A549 treated with dexamethasone at 1 μM for 4 hours (cell line): ENCODE data around the gene HOXC6. TPM values are rescaled to one million over a fixed set of nuclear protein-coding genes. Genes with fewer than 3 reads are reported as not detected.

Experiments used
- total RNA-seq: library from RNA; stranded (reverse); fragments of 200-300 nt; extraction: Qiagen RNA extraction; gene quantifications from 5 replicates; pipeline ENCODE4 v1.2.3, GENCODE V29; 2022

HOXC6 gene
- 3.9 to 5.6 TPM (median 4.8 TPM) in 5 replicates for total RNA-seq

GRCh38 chr12:54028314-54029201 is at the start of gene HOXC6:
Gene HOXC6 (plus strand): TSS chr12:54028440. CDS start chr12:54028522, 82 bp downstream.

GRCh38 chr12:53984901-53985691 is 43.1 kb upstream of the HOXC6 start, which contains the start of gene HOXC10:
Gene HOXC10 (plus strand): TSS chr12:53985146. CDS start chr12:53985260, 114 bp downstream.

GRCh38 chr12:54000116-54001114 is 27.8 kb upstream of the HOXC6 start, which contains the start of gene HOXC9:
Gene HOXC9 (plus strand): TSS chr12:54000161. CDS start chr12:54000189, 28 bp downstream.

GRCh38 chr12:54032627-54033100 is 4.4 kb downstream of the HOXC6 start, which contains the start of gene HOXC5:
Gene HOXC5 (plus strand): TSS chr12:54033050. CDS start chr12:54033123, 73 bp downstream.

GRCh38 chr12:54053751-54054741 is 25.8 kb downstream of the HOXC6 start, which contains the start of gene HOXC4:
Gene HOXC4 (plus strand): TSS chr12:54053835. CDS start chr12:54053923, 88 bp downstream.

Other genes starting within 250 kb of the HOXC6 start
- 24.6 to 37.6 TPM (median 28.1 TPM) in 5 replicates for gene HOXC13, start 89.6 kb upstream of the HOXC6 start, total RNA-seq
- gene HOXC12, start 73.5 kb upstream of the HOXC6 start, total RNA-seq = 0.02 to 0.05 TPM (median 0.03 TPM) in 3 of 5 replicates, not detected in the others
- 0.58 to 0.82 TPM (median 0.73 TPM) in 5 replicates for gene HOXC11, start 55.3 kb upstream of the HOXC6 start, total RNA-seq
- gene HOTAIR, start 53.5 kb upstream of the HOXC6 start, total RNA-seq = 0.12 to 0.40 TPM (median 0.24 TPM) in 5 replicates
- 2.8 to 3.2 TPM (median 3.0 TPM) in 5 replicates for gene HOXC10, start 43.3 kb upstream of the HOXC6 start, total RNA-seq
- 12.7 to 14.9 TPM (median 14.5 TPM) in 5 replicates for gene HOXC9, start 28.3 kb upstream of the HOXC6 start, total RNA-seq
- gene HOXC8, start 19.5 kb upstream of the HOXC6 start, total RNA-seq = 4.9 to 6.5 TPM (median 5.8 TPM) in 5 replicates
- 0.47 to 0.88 TPM (median 0.77 TPM) in 5 replicates for gene HOXC5, start 4.6 kb downstream of the HOXC6 start, total RNA-seq
- 2.4 to 3.6 TPM (median 3.3 TPM) in 5 replicates for gene HOXC4, start 25.4 kb downstream of the HOXC6 start, total RNA-seq
- 24.3 to 32.3 TPM (median 29.7 TPM) in 5 replicates for gene SMUG1, start 160.5 kb downstream of the HOXC6 start, total RNA-seq